Endothelial cell of umbilical vein (primary cell): ENCODE measurements around the gene TMEM181. TPM values are rescaled to one million over a fixed set of nuclear protein-coding genes. Genes with fewer than 3 reads are reported as not detected.

Experiments
- BruUV-seq: library from RNA; stranded (reverse); fragments of 400-500 nt; replicated peaks from 2 replicates; lab custom pipeline; 2021; lab: Mats Ljungman, UMichigan
- CTCF ChIA-PET: fragments of 300-600, 350-600 bp; sonication (Branson Sonifier 250); formaldehyde crosslinking; loops from one replicate; lab custom pipeline; 2021; ENCODE audit warnings: antibody characterized with exemption, inconsistent platforms; lab: Charles Lee
- POLR2A ChIA-PET: fragments of 300-600, 350-600 bp; sonication (Branson Sonifier 250); formaldehyde crosslinking; loops from one replicate; lab custom pipeline; 2021; ENCODE audit warnings: antibody characterized with exemption, inconsistent platforms; lab: Charles Lee
- DNase-seq: peaks from one replicate; pipeline ENCODE4 v3.0.0-alpha.2; 2011; ENCODE audit warnings: low read depth, low spot score
- FAIRE-seq: peaks from 2 replicates; lab custom pipeline; 2011; peaks lifted over from hg19 to GRCh38; lab: Jason Lieb, UNC
- H2AFZ ChIP-seq: 2 replicates; pipeline ENCODE4 v1.6.0; 2012; ENCODE audit warnings: low read depth, low read length, control low read depth, inconsistent platforms
- H3K27ac ChIP-seq: 2 replicates; pipeline ENCODE4 v1.5.1; 2011; ENCODE audit warnings: low read depth, mild to moderate bottlenecking, control low read depth, low read length, moderate library complexity; ENCODE audit not compliant: insufficient read depth
- H3K27me3 ChIP-seq, 2 experiments: 2 replicates each; pipeline versions ENCODE4 v1.6.0 to v1.6.1; 2011; ENCODE audit warnings: low read length in 2 of 2, mixed read lengths in 1 of 2; ENCODE audit not compliant: control insufficient read depth in 2 of 2, insufficient read depth in 2 of 2
- H3K36me3 ChIP-seq, 2 experiments: 2 replicates in 1 of 2; 3 replicates in 1 of 2; pipeline ENCODE4 v1.5.1; 2011; ENCODE audit warnings: low read length in 2 of 2, mild to moderate bottlenecking in 1 of 2, moderate library complexity in 1 of 2; ENCODE audit not compliant: control insufficient read depth in 2 of 2, insufficient read depth in 2 of 2; ENCODE audit errors: extremely low read depth in 1 of 2
- H3K4me1 ChIP-seq: 3 replicates; pipeline ENCODE4 v1.5.1; 2011; ENCODE audit warnings: mild to moderate bottlenecking, low read length; ENCODE audit not compliant: control insufficient read depth, insufficient read depth; ENCODE audit errors: extremely low read depth
- H3K4me2 ChIP-seq: 2 replicates; pipeline ENCODE4 v1.6.1; 2011; ENCODE audit warnings: low read length, control low read depth, mixed read lengths; ENCODE audit not compliant: insufficient read depth
- H3K4me3 ChIP-seq, 3 experiments: fragments of 200-600 bp in 1 of 3; sonication (generic), shearing (Covaris generic) in 1 of 3; replicated peaks in 1 of 3; 2 replicates each; pipeline ENCODE4 v1.5.1; 2011 to 2016; ENCODE audit warnings: control low read depth in 3 of 3, low read length in 3 of 3, mild to moderate bottlenecking in 2 of 3, inconsistent platforms in 1 of 3, low read depth in 1 of 3, moderate library complexity in 1 of 3; ENCODE audit not compliant: insufficient read depth in 1 of 3
- H3K79me2 ChIP-seq: 2 replicates; pipeline ENCODE4 v1.6.0; 2012; ENCODE audit warnings: low read length, inconsistent platforms; ENCODE audit not compliant: control insufficient read depth, insufficient read depth
- H3K9ac ChIP-seq: replicated peaks from 2 replicates; pipeline ENCODE3; 2011; ENCODE audit warnings: low read length, control low read depth; ENCODE audit not compliant: insufficient read depth; ENCODE audit errors: extremely low read depth
- H3K9me1 ChIP-seq: replicated peaks from 3 replicates; pipeline ENCODE4 v1.6.0; 2011; ENCODE audit warnings: mild to moderate bottlenecking, low read length; ENCODE audit not compliant: control insufficient read depth, insufficient read depth; ENCODE audit errors: extremely low read depth
- H3K9me3 ChIP-seq: replicated peaks from 2 replicates; pipeline ENCODE4 v1.5.1; 2012; ENCODE audit warnings: low read length, inconsistent platforms; ENCODE audit not compliant: control insufficient read depth, insufficient read depth
- H4K20me1 ChIP-seq: replicated peaks from 2 replicates; pipeline ENCODE3; 2011; ENCODE audit warnings: mild to moderate bottlenecking, low read length; ENCODE audit not compliant: control insufficient read depth, insufficient read depth; ENCODE audit errors: extremely low read depth
- EZH2 ChIP-seq: IDR thresholded peaks from 2 replicates; pipeline ENCODE4 v1.6.1; 2012; ENCODE audit warnings: borderline replicate concordance, low read depth, mild to moderate bottlenecking, moderate library complexity, low read length, inconsistent platforms; ENCODE audit not compliant: severe bottlenecking
- FOS ChIP-seq: IDR thresholded peaks from 2 replicates; pipeline ENCODE4 v1.6.1; 2011; ENCODE audit warnings: mild to moderate bottlenecking, low read length, moderate library complexity, borderline replicate concordance; ENCODE audit not compliant: insufficient read depth
- GATA2 ChIP-seq: IDR thresholded peaks from 2 replicates; pipeline ENCODE4 v1.7.0; 2011; ENCODE audit warnings: low read depth, mild to moderate bottlenecking, moderate library complexity, mixed read lengths, low read length; ENCODE audit not compliant: insufficient read length, insufficient read depth
- JUN ChIP-seq: IDR thresholded peaks from 2 replicates; pipeline ENCODE4 v1.6.1; 2011; ENCODE audit warnings: borderline replicate concordance, low read depth; ENCODE audit not compliant: insufficient read length, insufficient read depth
- MYC ChIP-seq: IDR thresholded peaks from one replicate; pipeline ENCODE4 v1.6.1; 2011; ENCODE audit warnings: mild to moderate bottlenecking, low read depth, low read length
- POLR2A ChIP-seq: IDR thresholded peaks from 2 replicates; pipeline ENCODE4 v1.6.1; 2012; ENCODE audit warnings: low read depth, mild to moderate bottlenecking, control low read depth, low read length
- POLR2AphosphoS5 ChIP-seq: IDR thresholded peaks from 2 replicates; pipeline ENCODE4 v1.6.1; 2012; ENCODE audit warnings: low read depth, mild to moderate bottlenecking, control low read depth, low read length, moderate library complexity; ENCODE audit not compliant: insufficient read depth
- dilution Hi-C: fragments of 300-500 bp; cut with MboI; formaldehyde crosslinking; loops from one replicate; pipeline ENCODE4 v1.15.0; 2019; ENCODE audit warnings: low sequenced_read_pairs; ENCODE audit not compliant: extremely low pct_ligation_motif_present
- intact Hi-C: fragments of 100-400 bp; cut with micrococcal nuclease; formaldehyde crosslinking; loops from one replicate; pipeline ENCODE4 v1.10.0; 2022
- polyA plus RNA-seq, 4 experiments: library from polyadenylated mRNA; depleted of rRNA in 3 of 4; stranded (reverse) in 3 of 4; unstranded in 1 of 4; fragments of >200 nt; gene quantifications; 2 replicates each; pipeline versions ENCODE4 v1.2.1 to v1.2.3, GENCODE V29; 2011 to 2012; ENCODE audit warnings: missing spikeins in 1 of 4
- total RNA-seq: library from RNA; stranded (reverse); gene quantifications from 2 replicates; pipeline ENCODE4 v1.2.3, GENCODE V29; 2021
- TF ChIP-seq, protein P1 (sequence below): IDR thresholded peaks from 2 replicates; pipeline ENCODE4 v1.6.1; 2011; ENCODE audit not compliant: insufficient read depth, insufficient read length
- TF ChIP-seq, protein P2 (sequence below), 2 donors: IDR thresholded peaks; 1 replicate in 1 of 2; 2 replicates in 1 of 2; pipeline ENCODE4 v1.5.1; 2011; ENCODE audit warnings: low read length in 2 of 2, mild to moderate bottlenecking in 2 of 2, moderate library complexity in 2 of 2, control low read depth in 1 of 2, inconsistent platforms in 1 of 2, low read depth in 1 of 2; ENCODE audit not compliant: insufficient read depth in 1 of 2; ENCODE audit errors: extremely low read depth in 1 of 2

The TMEM181 gene
- total and polyA plus RNA-seq, 2 donors (not counting 3 experiments of a cell fraction or from before 2014, with no cell fraction given), result 21.7 to 33.5 TPM

DNA sequence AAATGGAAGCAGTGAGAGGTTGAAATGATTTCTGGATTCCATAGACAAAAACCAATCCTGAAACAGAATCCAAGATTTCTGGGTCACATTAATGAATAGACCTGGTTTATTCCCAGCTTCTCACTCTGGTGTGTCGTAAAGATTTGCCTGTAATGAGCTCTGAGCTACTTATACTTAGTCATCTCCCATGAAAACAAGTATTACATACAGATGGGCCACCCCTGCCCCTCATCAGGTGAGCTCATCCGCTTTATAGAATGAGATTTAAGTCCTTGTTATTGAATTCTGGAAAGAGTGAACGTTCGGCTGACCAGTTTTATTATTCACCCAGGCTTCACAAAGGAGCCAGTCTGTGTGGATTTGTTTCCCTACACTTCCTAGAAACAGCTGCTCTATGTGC, 47.1 kb upstream of the TMEM181 start:
- intact Hi-C loops (no loop called here), dilution Hi-C loops (no loop called here)
- Histone ChIP-seq H3K4me3 (no peak overlapping the region), H3K9me1 (no peaks in the 10 kb centered on the region), H3K4me1 (peaks cover 3% of the 10 kb centered on the region), H3K4me2 (no peak overlapping the region), H3K9ac (no peak overlapping the region), H4K20me1 (no peaks in the 10 kb centered on the region), H3K36me3 (peaks cover 0 to 2% of the 10 kb centered on the region in 2 experiments), H3K27ac (no peak overlapping the region), H3K9me3 (no peaks in the 10 kb centered on the region), H3K79me2 (no peaks in the 10 kb centered on the region), H3K27me3 (no peaks in the 10 kb centered on the region), H2AFZ (no peak overlapping the region)
- TF ChIP-seq POLR2A (no peak), EZH2 (no peak)
- TF ChIP-seq, protein P1, sequence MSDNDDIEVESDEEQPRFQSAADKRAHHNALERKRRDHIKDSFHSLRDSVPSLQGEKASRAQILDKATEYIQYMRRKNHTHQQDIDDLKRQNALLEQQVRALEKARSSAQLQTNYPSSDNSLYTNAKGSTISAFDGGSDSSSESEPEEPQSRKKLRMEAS, result no peak
- ChIA-PET POLR2A (interaction anchor here (0.6 kb wide), 1 partner anchor 45 kb away, joined by 3 read pairs; no protein-coding TSS in a partner anchor), CTCF (interaction anchor here (0.9 to 3.2 kb wide), 4 partner anchors 9 to 298 kb away, joined by 4 to 18 read pairs (median 6); no protein-coding TSS in a partner anchor)
- FAIRE-seq (no peak), DNase-seq (no peak)
- BruUV-seq, result no TSS peak

DNA sequence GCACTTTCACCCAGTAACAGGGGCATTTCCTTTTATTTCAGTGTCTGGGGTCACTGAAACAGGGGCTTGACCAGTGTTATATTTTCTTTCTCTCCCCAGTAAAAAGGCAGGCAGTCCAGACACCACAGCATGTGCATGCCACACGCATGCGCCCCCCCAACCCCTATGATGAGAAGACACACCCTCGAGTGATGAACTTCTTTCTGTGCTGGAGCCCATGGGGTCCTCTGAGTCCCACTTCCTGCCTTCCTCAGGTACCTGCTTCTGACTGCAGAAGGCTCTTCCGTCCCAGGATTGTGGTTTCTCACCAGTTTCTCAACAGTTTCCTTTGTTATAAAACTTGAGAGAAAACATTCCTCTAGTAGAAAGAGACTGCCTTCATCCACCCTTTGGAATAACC, 45.7 kb upstream of the TMEM181 start:
- intact Hi-C loops, result no loop called here
- H3K9me3 ChIP-seq, result no peaks in the 10 kb centered on the region
- no TSS peak for BruUV-seq
- no peak for DNase-seq
- no peak for FAIRE-seq
- H3K27ac ChIP-seq, result no peak overlapping the region
- ChIA-PET POLR2A (no interaction called here), CTCF (interaction anchor here (1.1 to 3.2 kb wide), 2 partner anchors 293 kb away, joined by 8 to 18 read pairs; no protein-coding TSS in a partner anchor)
- no peaks in the 10 kb centered on the region for H3K79me2 ChIP-seq
- peaks cover 12% of the 10 kb centered on the region for H3K4me1 ChIP-seq
- H3K4me2 ChIP-seq, result no peak overlapping the region
- H3K36me3 ChIP-seq, result peaks cover 0 to 2% of the 10 kb centered on the region in 2 experiments
- no peaks in the 10 kb centered on the region for H3K9me1 ChIP-seq
- no peak overlapping the region for H3K9ac ChIP-seq
- dilution Hi-C loops, result no loop called here
- no peak overlapping the region for H3K4me3 ChIP-seq
- H2AFZ ChIP-seq, result no peak overlapping the region
- H4K20me1 ChIP-seq, result no peaks in the 10 kb centered on the region
- TF ChIP-seq, protein P1, result no peak
- TF ChIP-seq POLR2AphosphoS5 (no peak), EZH2 (no peak), POLR2A (no peak), MYC (no peak), FOS (no peak), GATA2 (no peak), JUN (no peak)
- TF ChIP-seq, protein P2, sequence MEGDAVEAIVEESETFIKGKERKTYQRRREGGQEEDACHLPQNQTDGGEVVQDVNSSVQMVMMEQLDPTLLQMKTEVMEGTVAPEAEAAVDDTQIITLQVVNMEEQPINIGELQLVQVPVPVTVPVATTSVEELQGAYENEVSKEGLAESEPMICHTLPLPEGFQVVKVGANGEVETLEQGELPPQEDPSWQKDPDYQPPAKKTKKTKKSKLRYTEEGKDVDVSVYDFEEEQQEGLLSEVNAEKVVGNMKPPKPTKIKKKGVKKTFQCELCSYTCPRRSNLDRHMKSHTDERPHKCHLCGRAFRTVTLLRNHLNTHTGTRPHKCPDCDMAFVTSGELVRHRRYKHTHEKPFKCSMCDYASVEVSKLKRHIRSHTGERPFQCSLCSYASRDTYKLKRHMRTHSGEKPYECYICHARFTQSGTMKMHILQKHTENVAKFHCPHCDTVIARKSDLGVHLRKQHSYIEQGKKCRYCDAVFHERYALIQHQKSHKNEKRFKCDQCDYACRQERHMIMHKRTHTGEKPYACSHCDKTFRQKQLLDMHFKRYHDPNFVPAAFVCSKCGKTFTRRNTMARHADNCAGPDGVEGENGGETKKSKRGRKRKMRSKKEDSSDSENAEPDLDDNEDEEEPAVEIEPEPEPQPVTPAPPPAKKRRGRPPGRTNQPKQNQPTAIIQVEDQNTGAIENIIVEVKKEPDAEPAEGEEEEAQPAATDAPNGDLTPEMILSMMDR (IDR thresholded peaks at IDR 0.05; ENCODE audit: extremely low read depth in 1 of 2, insufficient read depth in 1 of 2, low read depth in 1 of 2, low read length in 2 of 2), result no peak
- H3K27me3 ChIP-seq, result no peaks in the 10 kb centered on the region
